ENCODE measurements around the gene FNIP2. TPM values are rescaled to one million over a fixed set of nuclear protein-coding genes. Genes with fewer than 3 reads are reported as not detected.
"Not testable (repeated sequence)": the region's sequence is repeated elsewhere in the genome, so short reads cannot be mapped to it uniquely, and the experiment has no call there.

The FNIP2 gene
- total RNA-seq, 2 experiments from 2014 or later: 17.7 to 19.4 TPM

DNA sequence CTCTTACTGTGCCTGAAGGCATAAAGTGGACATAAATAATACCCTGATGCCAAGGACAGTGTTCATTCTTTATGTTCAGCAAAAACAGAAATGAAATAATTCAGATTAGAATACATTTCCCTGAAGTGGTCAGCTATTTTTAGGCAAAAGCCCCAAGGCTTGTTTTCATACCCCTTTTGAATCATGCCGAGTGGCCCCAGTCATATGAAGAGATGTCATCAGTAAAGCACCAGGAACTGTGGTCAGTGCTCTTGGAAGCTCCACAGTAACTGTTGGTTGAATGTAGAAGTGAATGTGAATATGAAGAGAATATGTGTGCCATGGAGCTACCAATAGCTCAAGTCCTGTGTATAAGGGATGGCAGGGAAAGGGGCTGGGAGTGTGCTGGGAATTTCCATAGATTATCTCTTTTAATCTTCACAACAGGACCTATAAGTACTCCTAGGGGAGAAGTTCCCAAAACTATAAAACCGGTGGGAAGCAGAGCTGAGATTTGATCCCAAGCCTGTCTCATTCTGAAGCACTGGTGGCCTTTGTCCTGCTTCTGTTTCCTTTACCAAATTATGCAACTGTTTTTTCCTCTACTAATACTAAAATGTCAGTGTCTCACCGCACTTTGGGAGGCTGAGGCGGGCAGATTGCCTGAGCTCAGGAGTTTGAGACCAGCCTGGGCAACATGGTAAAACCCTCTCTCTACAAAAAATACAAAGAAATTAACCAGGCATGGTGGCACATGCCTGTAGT is 52.6 kb downstream of the FNIP2 start:
- Mint-ChIP-seq H3K4me1 (ENCODE audit: low read depth) (peaks cover 78% of the 10 kb centered on the region), H3K27me3 (no peaks in the 10 kb centered on the region), H3K9me3 (no peaks in the 10 kb centered on the region), H3K36me3 (no peaks in the 10 kb centered on the region), H3K27ac (peak overlapping the region; percentile 63), H3K4me3 (no peak overlapping the region)
- ChIA-PET POLR2A (interaction anchor here (0.8 to 1.7 kb wide), 4 partner anchors 11 to 98 kb away, joined by 3 to 8 read pairs (median 6); partner anchors contain the start of genes FNIP2 and PPID), CTCF (interaction anchor here (0.6 to 1.0 kb wide), 3 partner anchors 10 to 96 kb away, joined by 3 to 4 read pairs (median 3); no protein-coding TSS in a partner anchor)
- peak; percentile 62 for DNase-seq
- intact Hi-C loops (cut with micrococcal nuclease): loop anchor here (5.0 to 10.0 kb wide), 2 partner anchors 256 to 283 kb away; partner anchors contain the start of gene RAPGEF2

DNA sequence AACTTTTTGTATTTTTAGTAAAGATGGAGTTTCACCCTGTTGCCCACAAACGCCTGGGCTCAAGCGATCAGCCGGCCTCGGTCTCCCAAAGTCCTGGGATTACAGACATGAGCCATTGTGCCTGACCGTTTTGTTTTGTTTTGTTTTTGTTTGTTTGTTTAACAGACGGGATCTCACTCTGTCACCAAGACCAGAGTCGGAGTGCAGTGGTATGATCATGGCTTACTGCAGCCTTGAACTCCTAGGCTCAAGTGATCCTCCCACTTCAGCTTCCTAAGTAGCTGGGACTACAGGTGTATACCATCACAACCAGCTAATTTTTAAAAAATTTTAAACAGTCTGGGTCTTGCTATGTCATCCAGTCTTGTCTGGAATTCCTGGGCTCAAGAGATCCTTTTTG is 53.5 kb downstream of the FNIP2 start:
- Mint-ChIP-seq H3K27me3 (no peaks in the 10 kb centered on the region), H3K36me3 (no peaks in the 10 kb centered on the region), H3K4me1 (ENCODE audit: low read depth) (peaks cover 80% of the 10 kb centered on the region), H3K27ac (no peak overlapping the region), H3K4me3 (no peak overlapping the region), H3K9me3 (no peaks in the 10 kb centered on the region)
- intact Hi-C loops (cut with micrococcal nuclease): loop anchor here (5.0 to 10.0 kb wide), 2 partner anchors 255 to 282 kb away; partner anchors contain the start of gene RAPGEF2
- DNase-seq: no peak
- CTCF ChIA-PET: interaction anchor here (0.7 to 1.0 kb wide), 4 partner anchors 11 to 97 kb away, joined by 3 to 4 read pairs (median 3); no protein-coding TSS in a partner anchor
- POLR2A ChIA-PET: interaction anchor here (2.1 kb wide), 1 partner anchor 98 kb away, joined by 8 read pairs; the partner anchor contains the start of gene PPID

DNA sequence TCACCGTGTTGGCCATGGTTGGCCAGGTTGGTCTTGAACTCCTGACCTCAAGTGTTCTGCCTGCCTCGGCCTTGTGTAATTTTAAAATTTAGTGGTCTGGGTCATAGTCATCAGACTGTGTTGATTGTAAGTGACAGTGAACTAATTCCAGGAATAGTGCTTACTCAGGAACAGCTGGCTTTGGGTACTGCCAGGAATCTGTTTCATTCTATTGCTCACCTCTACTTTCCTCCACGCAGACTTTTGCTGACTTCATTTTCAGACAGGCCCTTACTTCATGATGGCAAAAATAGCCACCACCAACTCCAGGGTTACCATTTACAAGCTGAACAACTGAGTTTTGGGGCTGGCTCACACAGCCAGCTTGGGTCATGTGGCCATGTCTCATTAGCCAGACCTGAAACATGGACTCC is 54.6 kb downstream of the FNIP2 start:
- POLR2A ChIA-PET: interaction anchor here (1.4 to 2.1 kb wide), 2 partner anchors 13 to 99 kb away, joined by 7 to 8 read pairs; partner anchors contain the start of gene PPID
- intact Hi-C loops (cut with micrococcal nuclease): loop anchor here (1.0 to 10.0 kb wide), 5 partner anchors 14 to 281 kb away; partner anchors contain the start of gene RAPGEF2

DNA sequence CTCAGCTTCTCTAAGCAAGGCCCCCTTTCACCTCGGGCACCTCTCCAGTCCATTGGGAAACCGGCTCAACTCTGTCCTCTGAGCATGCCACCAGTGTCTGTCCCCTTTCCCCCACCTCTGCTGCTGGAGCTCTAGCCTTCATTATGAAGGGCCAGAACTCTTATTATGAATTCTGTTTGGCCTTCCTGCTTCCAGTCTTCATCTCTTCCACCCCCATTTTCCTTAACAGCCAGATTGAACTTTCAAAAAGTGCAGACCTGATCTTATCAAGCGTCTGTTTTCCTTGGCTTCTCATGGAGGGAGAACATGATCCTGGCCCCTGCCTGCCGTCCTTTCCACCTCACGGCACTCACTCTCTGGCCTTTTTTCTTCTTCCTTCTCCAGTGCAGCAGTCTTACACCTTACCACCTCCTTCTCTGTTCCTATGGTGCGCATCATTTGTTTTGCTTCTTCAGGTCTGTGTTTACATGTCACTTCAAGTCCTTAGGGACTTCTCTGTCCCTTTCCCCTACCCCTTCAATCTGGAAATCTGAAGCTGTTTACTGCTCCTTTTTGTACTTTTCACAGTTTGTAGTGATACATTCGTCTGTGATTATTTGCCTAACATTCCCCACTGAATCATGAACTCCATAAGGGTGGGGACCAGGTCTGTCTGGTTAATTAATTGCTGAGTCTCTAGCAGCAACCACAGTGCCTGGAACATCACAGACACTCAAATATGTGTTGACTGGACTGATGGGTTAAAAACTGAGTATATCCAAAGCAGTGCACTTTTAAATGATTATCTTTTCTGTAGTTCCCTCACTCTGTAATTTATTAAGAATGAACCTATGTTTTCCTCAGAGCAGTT is 55.8 kb downstream of the FNIP2 start:
- H3K36me3 Mint-ChIP-seq: peaks cover 2% of the 10 kb centered on the region
- peak overlapping the region; percentile 88 for H3K27ac Mint-ChIP-seq
- POLR2A ChIA-PET: no interaction called here
- no peaks in the 10 kb centered on the region for H3K9me3 Mint-ChIP-seq
- CTCF ChIA-PET: interaction anchor here (0.9 to 2.3 kb wide), 3 partner anchors 25 to 55 kb away, joined by 3 to 11 read pairs (median 5); no protein-coding TSS in a partner anchor
- H3K4me3 Mint-ChIP-seq: no peak overlapping the region
- no peak for DNase-seq
- intact Hi-C loops (cut with micrococcal nuclease): loop anchor here (5.0 to 10.0 kb wide), 2 partner anchors 253 to 280 kb away; partner anchors contain the start of gene RAPGEF2
- peaks cover 72% of the 10 kb centered on the region for H3K4me1 Mint-ChIP-seq (ENCODE audit: low read depth)
- no peaks in the 10 kb centered on the region for H3K27me3 Mint-ChIP-seq

More for the DNA sequence above, 54.6 kb downstream of the FNIP2 start:
- DNase-seq: peak; percentile 57
- CTCF ChIA-PET: interaction anchor here (0.7 to 1.6 kb wide), 4 partner anchors 14 to 293 kb away, joined by 3 to 5 read pairs (median 3); no protein-coding TSS in a partner anchor
- no peaks in the 10 kb centered on the region for H3K36me3 Mint-ChIP-seq
- no peak overlapping the region for H3K4me3 Mint-ChIP-seq
- H3K27ac Mint-ChIP-seq: peak overlapping the region; percentile 88
- peaks cover 76% of the 10 kb centered on the region for H3K4me1 Mint-ChIP-seq (ENCODE audit: low read depth)
- H3K27me3 Mint-ChIP-seq: no peaks in the 10 kb centered on the region
- H3K9me3 Mint-ChIP-seq: no peaks in the 10 kb centered on the region

DNA sequence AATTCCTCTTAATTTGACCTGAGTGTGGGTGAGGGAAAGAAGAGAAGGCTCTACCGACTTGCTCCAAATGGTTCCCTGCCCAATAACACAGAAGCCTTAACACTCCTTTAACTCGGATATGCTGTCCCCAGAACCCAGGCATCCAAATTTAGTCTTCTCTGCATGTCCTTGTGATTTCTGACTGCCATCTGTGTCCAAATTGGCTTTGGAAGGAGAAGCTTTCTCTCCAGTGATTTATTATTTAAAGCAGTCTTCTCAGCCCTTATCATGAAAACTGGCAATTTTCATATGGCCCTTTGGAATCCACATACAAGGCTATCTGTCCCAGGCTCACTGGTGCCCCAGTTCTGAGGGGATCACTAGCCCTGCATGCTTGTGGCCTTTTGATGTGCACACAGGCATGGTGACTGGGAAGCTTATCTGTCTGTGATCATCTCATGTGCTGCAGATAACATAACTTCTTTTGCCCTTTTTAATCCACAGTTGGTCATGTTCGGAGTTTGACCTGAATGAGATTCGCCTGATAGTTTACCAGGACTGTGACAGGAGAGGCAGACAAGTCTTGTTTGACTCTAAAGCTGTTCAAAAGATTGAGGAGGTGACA is 56.7 kb downstream of the FNIP2 start:
- peak overlapping the region; percentile 18 for H3K27ac Mint-ChIP-seq
- peaks cover 68% of the 10 kb centered on the region for H3K4me1 Mint-ChIP-seq (ENCODE audit: low read depth)
- no peaks in the 10 kb centered on the region for H3K9me3 Mint-ChIP-seq
- CTCF ChIA-PET: interaction anchor here (1.2 to 2.3 kb wide), 2 partner anchors 15 to 26 kb away, joined by 3 to 11 read pairs; no protein-coding TSS in a partner anchor
- no peak overlapping the region for H3K4me3 Mint-ChIP-seq
- H3K36me3 Mint-ChIP-seq: peaks cover 7% of the 10 kb centered on the region
- intact Hi-C loops (cut with micrococcal nuclease): loop anchor here (2.0 to 10.0 kb wide), 3 partner anchors 47 to 279 kb away; partner anchors contain the start of genes ETFDH and RAPGEF2
- POLR2A ChIA-PET: interaction anchor here (1.0 to 2.5 kb wide), 2 partner anchors 56 to 101 kb away, joined by 3 to 11 read pairs; partner anchors contain the start of gene FNIP2
- no peaks in the 10 kb centered on the region for H3K27me3 Mint-ChIP-seq
- DNase-seq: no peak

DNA sequence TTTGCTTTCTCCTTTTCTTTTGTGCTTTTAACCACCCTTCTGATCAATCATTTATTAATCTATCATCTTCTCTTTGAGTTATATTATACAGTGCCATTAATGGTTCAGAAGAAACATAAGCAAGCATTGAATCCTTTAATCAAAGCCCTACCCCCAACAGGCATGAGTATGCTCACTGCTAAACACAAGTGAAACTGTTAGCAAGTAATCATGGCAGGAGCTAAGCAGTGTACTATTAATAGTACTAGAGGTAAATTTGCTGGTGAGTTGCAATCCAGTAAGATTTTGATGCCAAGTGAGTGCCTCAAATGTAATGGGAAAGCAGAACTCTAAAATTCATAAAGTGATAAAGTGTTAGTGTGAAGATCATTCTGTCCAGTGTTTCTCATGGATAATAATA is 57.2 kb downstream of the FNIP2 start:
- H3K4me1 Mint-ChIP-seq (ENCODE audit: low read depth): peaks cover 63% of the 10 kb centered on the region
- peak overlapping the region; percentile 18 for H3K27ac Mint-ChIP-seq
- H3K36me3 Mint-ChIP-seq: peaks cover 12% of the 10 kb centered on the region
- H3K27me3 Mint-ChIP-seq: no peaks in the 10 kb centered on the region
- intact Hi-C loops (cut with micrococcal nuclease): loop anchor here (2.0 to 10.0 kb wide), 3 partner anchors 47 to 279 kb away; partner anchors contain the start of genes ETFDH and RAPGEF2
- H3K4me3 Mint-ChIP-seq: no peak overlapping the region
- POLR2A ChIA-PET: interaction anchor here (1.0 to 2.5 kb wide), 4 partner anchors 15 to 101 kb away, joined by 3 to 11 read pairs (median 6); partner anchors contain the start of gene FNIP2
- DNase-seq: no peak
- CTCF ChIA-PET: interaction anchor here (1.1 to 2.3 kb wide), 3 partner anchors 15 to 26 kb away, joined by 3 to 11 read pairs (median 3); no protein-coding TSS in a partner anchor
- H3K9me3 Mint-ChIP-seq: no peaks in the 10 kb centered on the region

DNA sequence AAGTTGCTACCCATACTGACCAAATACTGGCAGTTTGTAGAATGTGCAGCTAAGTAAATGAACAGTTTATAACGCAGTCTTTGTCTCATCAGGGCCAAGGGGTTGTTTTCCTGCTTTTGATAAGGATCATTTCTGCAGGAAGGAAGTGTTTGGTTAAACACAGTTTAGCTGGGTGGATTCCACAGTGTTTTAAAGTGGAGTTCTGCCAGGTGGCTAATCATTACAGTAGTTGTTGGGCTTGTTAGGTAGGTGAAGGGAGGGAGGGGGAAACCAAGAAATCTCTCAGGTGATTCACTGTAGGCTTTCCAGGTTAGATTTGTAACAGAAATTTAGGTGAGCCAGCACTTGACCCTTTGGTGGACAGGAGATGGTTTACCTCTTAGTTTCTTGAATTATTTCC is 58.1 kb downstream of the FNIP2 start:
- no peak for DNase-seq
- POLR2A ChIA-PET: interaction anchor here (1.0 to 2.5 kb wide), 3 partner anchors 16 to 57 kb away, joined by 5 to 11 read pairs (median 7); partner anchors contain the start of gene FNIP2
- Mint-ChIP-seq H3K4me1 (ENCODE audit: low read depth) (peaks cover 57% of the 10 kb centered on the region), H3K9me3 (no peaks in the 10 kb centered on the region), H3K36me3 (peaks cover 17% of the 10 kb centered on the region), H3K27ac (peak overlapping the region; percentile 7), H3K4me3 (no peak overlapping the region), H3K27me3 (no peaks in the 10 kb centered on the region)
- CTCF ChIA-PET: interaction anchor here (0.7 to 2.3 kb wide), 4 partner anchors 14 to 568 kb away, joined by 3 to 11 read pairs (median 4); no protein-coding TSS in a partner anchor
- intact Hi-C loops (cut with micrococcal nuclease): loop anchor here (2.0 to 10.0 kb wide), 3 partner anchors 48 to 278 kb away; partner anchors contain the start of genes ETFDH and RAPGEF2

DNA sequence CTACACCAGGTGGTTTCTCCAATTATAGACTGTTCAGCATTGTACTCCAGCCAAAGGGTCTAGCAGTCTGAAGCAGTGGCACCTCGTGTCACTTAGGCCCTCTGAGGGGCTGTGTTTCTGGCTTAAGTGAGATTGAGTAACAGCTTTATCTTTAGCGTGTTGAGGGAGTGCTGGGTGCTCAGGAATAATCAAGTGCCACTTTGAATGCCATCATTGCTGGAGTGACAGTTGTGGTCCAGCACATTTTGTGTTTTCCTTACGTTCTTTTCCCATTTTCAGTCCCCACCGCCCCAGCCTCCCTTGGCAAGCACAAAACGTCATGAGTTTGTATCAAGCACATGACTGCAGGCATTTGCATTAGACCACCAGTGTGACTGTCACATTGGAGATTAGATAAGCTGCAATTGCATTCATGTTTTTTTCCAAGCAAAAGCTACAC is 58.7 kb downstream of the FNIP2 start:
- CTCF ChIA-PET: interaction anchor here (0.7 to 1.5 kb wide), 3 partner anchors 13 to 568 kb away, joined by 3 to 5 read pairs (median 4); no protein-coding TSS in a partner anchor

DNA sequence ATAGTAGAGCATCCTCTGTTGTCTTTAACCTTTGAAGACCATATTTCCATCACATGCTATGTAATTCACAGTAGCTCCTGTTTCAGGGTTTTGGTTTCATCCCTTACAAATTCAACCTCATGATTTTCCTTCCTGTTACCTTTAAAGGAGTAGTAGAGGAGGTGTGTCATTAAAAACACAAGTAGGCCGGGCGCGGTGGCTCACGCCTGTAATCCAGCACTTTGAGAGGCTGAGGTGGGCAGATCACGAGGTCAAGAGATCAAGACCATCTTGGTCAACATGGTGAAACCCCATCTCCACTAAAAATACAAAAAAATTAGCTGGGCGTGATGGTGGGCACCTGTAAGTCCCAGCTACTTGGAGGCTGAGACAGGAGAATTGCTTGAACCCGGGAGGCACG is 59.3 kb downstream of the FNIP2 start:
- peaks cover 53% of the 10 kb centered on the region for H3K4me1 Mint-ChIP-seq (ENCODE audit: low read depth)
- DNase-seq, POLR2A ChIA-PET, H3K9me3 Mint-ChIP-seq, H3K27me3 Mint-ChIP-seq, H3K4me3 Mint-ChIP-seq, H3K27ac Mint-ChIP-seq: not testable (repeated sequence)
- CTCF ChIA-PET: interaction anchor here (1.2 to 1.5 kb wide), 2 partner anchors 13 to 17 kb away, joined by 3 to 5 read pairs; no protein-coding TSS in a partner anchor
- intact Hi-C loops (cut with micrococcal nuclease): loop anchor here (10.0 kb wide), 1 partner anchor 277 kb away; the partner anchor contains the start of gene RAPGEF2
- peaks cover 23% of the 10 kb centered on the region for H3K36me3 Mint-ChIP-seq

More for the DNA sequence above, 58.7 kb downstream of the FNIP2 start:
- H3K4me3 Mint-ChIP-seq: no peak overlapping the region
- intact Hi-C loops (cut with micrococcal nuclease): loop anchor here (2.0 to 10.0 kb wide), 3 partner anchors 49 to 277 kb away; partner anchors contain the start of genes ETFDH and RAPGEF2
- H3K4me1 Mint-ChIP-seq (ENCODE audit: low read depth): peaks cover 54% of the 10 kb centered on the region
- H3K27me3 Mint-ChIP-seq: no peaks in the 10 kb centered on the region
- no peak for DNase-seq
- H3K27ac Mint-ChIP-seq: no peak overlapping the region
- POLR2A ChIA-PET: interaction anchor here (1.4 to 2.5 kb wide), 2 partner anchors 17 to 58 kb away, joined by 7 to 11 read pairs; partner anchors contain the start of gene FNIP2
- H3K36me3 Mint-ChIP-seq: peaks cover 17% of the 10 kb centered on the region
- H3K9me3 Mint-ChIP-seq: no peaks in the 10 kb centered on the region

DNA sequence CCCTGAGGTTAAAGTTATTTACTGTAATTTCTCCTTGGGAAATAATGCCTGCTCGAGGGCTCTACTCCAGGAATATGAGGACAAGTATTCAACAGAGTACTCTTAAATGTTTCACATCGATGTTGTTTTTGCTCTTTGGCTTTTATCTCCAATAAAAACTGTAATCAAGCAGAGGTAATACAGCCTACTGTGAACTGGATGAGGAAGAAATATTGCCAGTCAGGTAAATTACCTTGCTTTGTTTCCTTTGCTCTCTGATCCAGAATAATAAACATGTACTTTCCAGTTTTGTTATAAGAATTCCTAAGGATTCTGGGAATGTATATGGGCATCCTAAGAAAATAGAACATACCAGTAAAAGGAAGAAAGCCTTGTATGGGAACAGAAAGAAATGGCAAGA is 60.4 kb downstream of the FNIP2 start:
- Mint-ChIP-seq H3K9me3 (no peaks in the 10 kb centered on the region), H3K36me3 (peaks cover 34% of the 10 kb centered on the region), H3K27me3 (no peaks in the 10 kb centered on the region), H3K4me1 (ENCODE audit: low read depth) (peaks cover 42% of the 10 kb centered on the region), H3K27ac (no peak overlapping the region), H3K4me3 (no peak overlapping the region)
- ChIA-PET CTCF (interaction anchor here (1.5 kb wide), 1 partner anchor 16 kb away, joined by 5 read pairs; no protein-coding TSS in a partner anchor), POLR2A (no interaction called here)
- no peak for DNase-seq
- intact Hi-C loops (cut with micrococcal nuclease): loop anchor here (10.0 kb wide), 1 partner anchor 276 kb away; the partner anchor contains the start of gene RAPGEF2
